ENCODE measurements around the gene RALGPS2.

The RALGPS2 gene

DNA sequence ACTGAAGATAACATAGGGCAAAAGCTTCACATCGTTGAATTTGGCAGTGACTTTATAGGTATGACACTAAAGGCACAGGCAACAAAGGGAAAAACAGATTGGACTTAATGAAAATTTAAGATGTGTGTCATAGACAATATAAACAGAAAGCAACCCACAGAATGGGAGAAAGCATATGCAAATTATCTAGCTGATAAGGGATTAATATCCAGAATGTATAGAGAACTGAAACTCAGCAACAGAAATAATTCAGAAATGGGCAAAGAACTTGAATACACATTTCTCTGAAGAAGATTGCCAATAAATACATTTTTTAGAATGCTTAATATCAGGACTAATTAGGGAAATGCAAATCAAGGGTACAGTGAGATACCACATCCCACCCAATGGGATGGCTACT, 201.0 kb downstream of the RALGPS2 start:
- DNase-seq, result no peak

DNA sequence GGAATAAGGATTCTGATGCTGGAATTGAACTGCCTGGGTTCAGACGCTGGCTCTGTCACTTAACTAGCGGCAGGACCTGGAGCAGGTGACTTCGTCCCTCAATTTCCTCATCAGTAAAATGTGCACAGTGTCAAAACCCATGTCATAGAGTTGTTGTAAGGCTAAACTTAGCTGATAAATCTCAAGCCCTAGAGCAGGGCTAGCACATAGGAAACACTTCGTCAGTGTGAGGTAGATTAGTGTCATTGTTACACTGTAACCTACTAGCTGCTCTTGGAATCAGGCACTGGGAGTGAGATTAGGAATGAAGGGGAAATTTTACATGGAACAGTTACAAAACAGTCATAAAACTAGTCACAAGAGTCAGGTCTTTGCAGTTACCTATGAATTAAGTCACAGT, 202.0 kb downstream of the RALGPS2 start:
- no peak for DNase-seq

DNA sequence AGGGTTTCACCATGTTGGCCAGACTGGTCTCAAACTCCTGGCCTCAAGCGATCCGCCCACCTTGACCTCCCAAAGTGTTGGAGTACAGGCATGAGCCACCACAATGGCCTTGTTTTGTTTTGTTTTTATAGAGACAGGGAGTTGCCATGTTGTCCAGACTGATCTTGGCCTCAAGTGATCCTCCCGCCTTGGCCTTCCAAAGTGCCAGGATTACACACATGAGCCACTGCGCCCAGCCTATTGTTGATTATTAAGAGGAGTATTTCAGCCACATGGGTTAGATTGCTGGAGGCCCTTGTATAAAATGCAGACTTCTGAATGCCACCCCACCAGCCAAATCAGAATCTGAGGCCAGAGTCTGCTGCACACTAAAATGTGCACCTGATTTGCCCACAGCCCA, 203.0 kb downstream of the RALGPS2 start:
- DNase-seq, result no peak

DNA sequence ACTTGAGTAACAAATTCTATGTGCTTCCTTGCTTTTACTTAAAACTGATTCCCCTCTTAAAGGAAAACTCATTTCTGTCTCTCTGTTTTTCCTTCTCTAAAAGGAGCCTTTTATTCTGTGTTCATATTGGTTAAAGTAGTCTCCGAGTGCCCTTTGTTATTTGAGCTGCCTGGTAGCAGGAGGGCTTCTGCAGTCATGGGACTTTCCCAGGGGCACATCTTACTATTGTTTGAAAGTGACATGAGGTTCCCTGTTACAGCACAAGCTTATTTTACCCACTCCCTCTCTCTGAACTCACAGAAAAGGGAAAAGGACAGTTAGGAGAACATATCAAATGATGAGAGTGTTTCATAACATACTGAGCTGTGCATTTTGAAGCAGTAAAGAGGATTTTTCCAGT, 203.9 kb downstream of the RALGPS2 start:
- DNase-seq, result no peak

DNA sequence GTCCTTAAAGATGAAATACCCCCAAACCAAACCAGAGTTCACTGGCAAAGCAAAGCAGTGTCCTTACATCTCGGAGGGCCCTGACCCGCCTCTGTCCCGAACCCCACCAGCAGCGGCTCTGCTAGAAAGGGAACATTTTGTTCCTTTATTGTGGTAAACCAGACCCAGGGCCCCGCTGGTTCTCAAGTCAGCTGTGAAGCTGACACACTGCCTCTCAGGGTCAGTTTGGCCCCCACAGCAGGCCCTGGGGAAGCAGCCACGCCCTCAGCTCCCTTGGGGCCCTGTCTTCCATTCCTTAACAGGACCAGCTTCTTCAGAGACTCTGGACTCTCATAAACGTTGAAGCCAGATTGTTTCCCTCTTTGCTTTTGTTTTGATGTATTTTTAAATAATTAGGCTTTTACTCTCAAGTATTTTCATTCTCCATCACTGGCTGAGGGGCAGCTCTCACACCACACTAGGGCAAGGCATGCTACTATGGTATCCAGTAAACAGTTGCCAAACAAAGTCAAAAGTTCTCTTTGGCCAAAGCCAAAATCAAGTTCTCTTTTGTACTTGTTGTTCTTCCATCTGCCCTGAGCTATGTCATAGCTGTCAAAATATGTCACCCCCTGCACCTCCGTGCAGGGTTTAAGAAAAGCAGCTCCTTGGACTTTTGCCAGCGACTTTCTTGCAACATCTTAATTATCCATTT, 207.0 kb downstream of the RALGPS2 start:
- no peak for DNase-seq

DNA sequence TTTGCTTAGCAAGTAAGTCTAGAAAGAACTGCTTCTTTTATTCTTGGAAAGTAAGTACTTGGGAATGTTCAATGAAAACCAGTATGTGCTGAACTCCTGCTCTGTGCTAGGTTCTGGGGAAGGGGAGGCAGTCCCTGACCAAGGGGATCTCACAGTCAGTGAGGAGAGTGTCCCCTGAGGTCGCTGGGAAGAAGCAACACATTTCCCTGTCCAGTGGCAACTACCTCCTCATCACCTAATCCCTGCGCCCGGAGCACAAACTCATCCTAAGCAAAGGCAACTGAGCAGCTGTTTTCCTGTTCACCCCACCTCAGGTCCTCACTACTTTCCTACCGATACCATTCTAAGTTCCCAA, 207.5 kb downstream of the RALGPS2 start:
- no peak for DNase-seq

DNA sequence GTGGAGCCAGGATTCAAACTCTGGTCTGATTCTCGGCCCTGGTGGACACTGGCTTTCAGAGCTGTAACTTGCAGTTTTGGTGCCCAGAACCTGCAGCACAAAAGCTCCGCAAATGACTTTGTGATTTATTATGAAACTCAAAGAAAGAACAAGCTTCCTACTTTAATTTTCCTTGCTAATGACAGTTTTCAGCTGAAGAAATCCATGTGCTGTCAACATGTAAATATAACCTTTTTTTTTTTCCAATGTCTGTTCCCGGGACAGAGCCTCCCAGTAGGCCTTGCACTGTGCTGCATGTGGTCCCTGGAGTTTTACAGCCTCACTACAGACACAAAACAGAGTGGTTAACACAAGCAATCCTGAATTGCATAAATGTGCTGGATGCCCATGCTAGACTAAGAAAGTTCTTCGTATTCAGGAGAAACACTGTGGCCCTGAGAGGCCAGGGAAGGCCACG, 208.1 kb downstream of the RALGPS2 start:
- DNase-seq, result no peak

DNA sequence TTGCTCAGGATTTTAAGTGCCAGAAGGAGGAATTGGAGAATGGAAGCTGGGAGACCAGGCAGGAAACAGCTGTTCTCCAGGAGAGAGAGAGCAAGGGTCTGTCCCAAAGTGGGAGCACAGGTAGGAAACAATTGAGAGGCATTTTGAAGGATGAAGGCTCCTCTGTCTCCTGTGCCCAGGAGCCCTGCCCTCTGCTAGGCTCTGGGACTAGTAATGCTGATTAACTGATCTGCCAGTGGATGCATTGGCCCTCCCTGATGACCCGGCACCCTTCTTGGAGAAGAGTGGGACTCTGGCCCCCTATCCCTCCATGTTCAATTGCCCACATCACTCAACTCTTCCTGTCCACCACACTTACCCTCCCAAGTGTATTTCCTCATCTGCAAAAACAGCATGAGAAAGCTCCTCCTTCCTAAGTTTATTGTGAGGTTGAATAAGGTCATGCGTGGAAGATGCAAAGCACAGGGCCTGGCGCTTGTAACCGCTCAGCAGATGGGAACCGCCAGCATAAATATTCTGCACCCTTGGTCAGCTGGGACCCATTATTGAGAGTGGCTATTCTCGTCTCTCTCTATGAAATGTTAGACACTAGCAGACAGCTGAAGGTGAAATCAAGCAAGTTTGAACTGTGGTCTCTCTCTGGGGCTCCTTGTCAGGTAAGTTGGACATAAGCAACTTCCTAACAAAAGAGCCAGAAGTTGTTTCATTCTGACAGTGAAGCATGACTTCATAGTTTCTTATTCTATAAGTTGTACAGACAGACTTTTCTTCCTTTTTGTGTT, 208.9 kb downstream of the RALGPS2 start:
- DNase-seq, result no peak

DNA sequence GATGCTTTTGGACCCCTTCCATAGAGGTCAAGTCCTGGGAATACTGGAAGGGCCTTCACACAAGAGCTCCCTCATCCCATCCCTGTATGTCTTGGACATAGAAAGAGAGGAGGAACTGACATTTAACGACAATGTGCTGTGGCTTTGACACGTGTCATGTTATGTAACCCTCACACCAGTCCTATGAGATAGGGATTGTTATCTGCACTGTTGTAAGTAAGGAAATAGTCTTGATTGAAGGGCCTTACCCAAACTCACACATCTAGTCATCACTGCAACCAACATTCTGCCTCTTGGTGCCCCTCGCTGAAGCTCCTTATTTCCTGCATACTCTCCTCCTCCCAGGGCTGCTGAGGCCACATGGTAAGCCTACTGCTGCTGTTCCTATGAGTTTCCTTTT, 209.5 kb downstream of the RALGPS2 start:
- no peak for DNase-seq

DNA sequence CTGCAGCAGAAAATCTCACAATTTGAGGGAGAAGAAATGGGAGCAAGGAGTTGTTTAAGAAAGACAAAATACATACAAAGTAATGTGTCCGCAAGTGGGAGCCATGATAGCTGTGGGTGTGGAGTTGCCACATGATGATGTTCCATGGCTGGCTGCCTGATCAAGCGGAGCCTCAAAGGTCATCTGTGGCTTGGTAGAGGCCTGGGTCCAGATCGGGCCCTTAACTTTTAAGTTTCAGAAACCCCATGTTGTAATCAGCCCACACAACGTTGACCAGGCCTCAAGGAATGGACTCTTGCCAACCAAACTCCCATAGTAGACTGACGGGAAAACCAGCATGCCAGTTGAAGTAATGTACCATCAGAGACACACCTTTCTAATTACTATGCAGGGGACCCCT, 210.6 kb downstream of the RALGPS2 start:
- DNase-seq, result no peak

DNA sequence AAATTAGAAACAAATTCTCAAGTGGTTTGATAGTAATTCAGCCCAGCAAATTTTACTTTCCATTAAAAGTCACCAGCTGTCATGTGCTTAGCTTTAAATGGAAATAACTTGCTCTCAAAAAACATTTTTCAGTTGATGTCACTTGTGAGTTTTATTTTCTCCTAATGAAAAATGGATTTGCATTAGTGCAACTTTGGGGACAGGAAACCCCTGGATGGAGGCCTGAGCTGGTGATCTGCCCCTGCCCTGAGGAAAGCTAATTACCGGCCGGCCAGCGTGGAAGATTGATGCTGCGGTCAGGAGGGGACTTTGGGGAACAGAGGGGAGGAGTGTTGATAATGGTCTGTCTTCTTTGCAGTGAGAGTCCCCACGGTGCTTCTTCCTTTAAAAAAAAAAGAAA, 212.7 kb downstream of the RALGPS2 start:
- DNase-seq, result no peak

DNA sequence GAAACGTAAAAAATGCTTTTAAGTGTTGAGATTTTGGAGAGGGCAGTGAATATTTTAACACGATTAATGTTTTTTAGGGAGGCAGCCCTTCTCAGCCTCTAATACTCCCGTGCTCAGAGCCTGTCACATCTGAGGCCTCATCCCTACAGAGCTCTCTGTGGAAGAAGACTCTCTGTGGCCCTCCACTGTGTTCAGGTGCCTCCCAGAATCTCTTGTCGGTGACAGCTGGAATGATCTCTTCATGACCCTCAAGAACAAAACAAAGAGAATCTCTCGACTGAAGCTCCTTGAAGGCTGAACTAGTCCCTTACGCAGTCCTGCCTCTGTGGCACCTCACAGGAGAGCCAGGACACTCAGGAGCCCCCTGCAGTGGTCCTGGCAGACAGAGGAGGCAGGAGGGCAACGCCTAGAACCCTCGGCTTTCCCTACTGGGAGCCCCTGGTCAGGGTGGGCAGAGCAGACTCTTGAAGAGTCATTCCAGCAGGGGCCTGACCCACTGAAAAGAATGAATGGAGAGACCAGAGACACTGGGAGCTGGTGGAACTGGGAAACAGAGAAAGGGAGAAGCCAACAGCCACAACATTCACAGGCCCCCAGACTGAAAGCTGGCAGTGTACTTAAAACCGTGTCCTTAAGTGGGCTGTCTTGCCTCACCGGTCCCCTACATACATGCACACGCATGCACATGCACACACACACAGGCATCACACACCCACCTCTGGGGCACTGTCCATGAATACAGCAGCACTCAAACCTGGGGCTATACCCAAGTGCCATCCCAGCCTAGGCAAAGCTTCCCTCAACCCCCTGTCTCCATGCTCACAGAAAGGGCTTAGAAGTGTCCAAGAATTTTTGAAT, 213.3 kb downstream of the RALGPS2 start:
- no peak for DNase-seq

DNA sequence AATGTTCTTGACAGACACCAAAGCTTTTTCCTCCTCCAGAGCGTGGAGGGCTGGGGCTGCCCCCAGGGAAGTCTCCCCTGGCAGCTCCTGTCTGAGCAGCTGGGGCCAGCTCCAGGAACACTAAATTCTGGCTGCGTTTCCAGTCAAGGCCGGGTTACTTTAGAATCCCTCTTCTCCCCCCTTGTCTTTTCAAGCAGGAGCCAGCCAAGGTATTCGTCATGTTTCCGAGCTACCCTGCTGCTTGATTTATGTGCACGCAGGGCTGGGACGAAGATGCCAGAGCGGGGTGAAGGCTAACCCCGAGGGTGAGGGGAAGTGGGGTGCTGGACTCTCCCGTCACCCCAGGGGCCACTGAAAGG, 213.9 kb downstream of the RALGPS2 start:
- DNase-seq, result no peak

DNA sequence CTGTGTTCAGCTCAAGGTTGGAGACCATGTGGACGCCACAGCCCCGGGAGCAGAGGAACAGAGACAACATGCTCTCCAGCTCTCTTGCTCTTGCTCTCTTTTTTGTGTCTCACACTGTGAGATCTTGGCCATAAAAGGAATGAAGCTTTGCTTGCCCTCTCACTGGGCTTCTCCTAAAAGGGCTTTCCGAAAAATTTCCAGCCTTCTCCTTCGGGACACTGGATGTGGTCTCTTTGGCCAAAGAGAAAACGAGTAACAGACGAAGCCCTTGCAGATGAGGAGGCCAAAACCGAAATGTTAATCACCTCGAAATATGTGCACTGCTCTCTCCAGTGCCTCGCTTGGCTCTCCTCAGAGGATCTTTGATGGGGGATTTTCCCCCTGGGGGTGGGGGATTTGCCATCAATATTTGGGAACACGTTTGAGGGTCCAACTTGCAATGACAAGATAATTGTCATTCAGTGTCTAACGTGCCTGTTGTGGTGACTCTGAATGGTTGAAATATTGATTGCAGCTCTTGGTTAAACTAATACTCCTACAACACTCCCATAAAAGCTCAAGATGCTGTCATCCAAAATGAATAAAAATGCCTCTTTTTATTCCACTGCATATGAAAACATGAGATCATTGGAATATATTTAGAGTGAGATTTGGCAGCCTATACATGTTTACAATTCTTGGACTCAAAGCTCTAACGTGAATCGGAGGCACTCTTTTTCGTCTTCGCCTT, 214.5 kb downstream of the RALGPS2 start:
- no peak for DNase-seq

DNA sequence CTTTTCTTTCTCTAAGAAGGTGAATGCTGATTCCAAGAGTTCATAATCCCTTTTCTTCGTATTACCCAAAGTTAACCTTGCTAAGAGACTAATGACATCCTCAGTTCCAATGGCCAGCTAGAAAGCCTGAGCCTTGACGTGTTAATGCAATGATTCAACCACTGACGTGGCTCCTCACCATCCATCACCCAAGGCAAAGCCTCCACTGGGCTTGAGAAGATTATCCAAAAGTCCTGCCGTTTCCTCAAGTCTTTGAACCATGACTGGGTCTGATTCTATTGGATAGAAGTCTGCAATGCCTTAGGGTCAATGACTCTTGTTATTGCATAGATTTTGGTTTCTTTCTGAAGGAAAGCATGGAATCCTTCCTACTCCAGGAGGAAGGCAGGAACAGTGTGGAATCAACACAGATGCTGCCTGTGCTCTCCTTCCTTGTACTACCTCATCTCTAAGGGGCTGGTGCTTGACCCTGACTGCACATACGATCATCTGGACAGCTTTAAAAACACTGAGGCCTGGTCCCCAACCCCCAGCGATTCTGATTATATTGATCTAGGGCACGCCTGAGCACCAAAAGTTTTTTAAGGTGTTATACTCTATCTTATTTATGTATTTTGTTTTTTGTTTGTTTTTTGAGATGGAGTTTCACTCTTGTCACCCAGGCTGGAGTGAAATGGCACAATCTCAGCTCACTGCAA, 215.2 kb downstream of the RALGPS2 start:
- no peak for DNase-seq

DNA sequence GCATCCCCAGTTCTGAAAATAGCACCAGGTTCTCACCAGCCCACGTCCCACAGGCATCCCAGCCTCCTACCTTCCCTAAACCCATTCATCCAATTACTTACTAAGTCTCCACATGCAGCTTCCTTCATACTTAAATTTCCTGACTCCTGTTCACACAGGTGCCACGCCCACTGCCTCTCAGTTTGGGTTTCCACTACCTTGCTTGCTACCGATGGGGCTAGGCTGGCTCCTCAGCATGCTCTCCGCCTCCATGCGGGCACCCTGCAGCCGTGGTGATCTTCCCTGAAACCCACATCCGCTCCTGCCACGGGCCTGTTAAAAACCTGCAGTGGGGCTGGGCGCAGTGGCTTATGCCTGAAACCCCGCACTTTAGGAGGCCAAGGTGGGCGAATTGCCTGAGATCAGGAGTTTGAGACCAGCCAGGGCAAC, 216.2 kb downstream of the RALGPS2 start:
- DNase-seq, result no peak

DNA sequence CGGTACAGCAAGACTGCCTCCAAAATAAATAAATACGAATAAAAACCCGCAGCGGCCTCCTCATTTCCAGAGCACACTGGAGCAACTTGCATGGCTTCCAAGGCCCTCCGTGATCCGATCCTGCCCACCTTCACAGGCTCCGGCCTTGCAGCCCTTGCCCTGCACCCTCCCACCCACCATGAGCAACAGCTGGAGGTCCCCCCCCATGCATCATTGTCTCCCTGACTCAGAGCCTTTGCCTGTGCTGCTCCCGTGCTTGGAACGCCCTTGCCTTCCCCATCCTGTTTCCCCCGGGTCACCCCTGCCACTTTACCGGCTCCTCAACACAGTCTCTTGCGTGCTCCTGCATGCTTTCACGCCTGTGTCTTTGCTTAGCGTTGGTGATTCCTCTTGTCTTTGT, 216.8 kb downstream of the RALGPS2 start:
- no peak for DNase-seq

DNA sequence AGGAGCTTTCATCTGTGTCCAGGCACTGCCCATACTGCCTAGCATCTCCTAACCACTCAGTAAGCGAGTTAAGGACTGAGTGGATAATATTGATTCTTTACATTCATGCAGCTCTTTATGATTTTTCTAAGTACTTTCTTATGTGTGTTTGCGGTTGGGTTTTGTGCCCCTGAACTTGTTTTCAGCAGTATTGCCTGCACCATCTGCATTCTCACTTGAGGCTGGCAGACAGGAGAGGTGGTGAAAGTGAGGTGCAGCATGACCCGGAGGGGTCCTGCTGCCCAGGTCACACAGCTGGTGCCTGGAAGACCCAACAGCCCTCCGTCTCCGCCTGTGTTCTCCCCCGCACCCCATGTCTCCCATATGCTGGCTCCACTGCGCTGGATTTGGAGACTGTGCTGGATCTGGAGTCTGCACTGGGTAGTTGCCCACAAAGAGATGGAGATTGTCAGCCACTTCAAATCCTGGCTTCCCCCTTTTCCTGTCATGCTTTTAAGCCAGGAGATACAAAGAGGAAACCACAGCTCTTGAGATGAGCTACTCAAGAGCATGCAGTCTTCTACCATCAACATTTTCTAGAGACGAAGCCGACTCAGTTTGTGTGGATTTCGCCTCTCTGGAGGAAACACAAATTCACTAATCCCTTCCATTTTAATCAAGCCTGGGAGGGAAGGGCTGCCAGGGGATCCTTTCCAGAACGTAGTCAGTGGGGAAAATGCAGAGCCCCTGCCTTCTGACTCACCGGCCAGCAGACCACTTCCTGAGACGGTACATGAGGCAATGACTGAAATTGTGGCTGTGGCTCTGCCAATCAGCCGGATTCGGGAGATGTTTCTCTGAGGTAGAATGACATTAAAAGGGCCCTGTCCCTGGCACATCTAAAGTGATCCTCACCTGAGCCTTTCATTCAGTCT, 217.5 kb downstream of the RALGPS2 start:
- no peak for DNase-seq

DNA sequence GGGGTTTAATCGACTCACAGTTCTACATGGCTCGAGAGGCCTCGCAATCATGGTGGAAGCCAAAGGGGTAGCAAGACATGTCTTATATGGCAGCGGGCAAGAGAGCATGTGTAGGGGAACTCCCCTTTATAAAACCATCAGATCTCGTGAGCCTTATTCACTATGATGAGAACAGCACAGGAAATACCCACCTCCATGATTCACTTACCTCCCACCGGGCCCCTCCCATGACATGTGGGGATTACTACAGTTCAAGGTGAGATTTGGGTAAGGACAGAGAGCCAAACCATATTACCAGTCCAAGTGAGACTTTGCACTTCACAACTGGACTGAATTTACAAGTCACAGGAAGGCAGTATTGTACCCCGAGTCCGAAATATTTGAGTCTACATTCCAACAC, 219.7 kb downstream of the RALGPS2 start:
- DNase-seq, result no peak

DNA sequence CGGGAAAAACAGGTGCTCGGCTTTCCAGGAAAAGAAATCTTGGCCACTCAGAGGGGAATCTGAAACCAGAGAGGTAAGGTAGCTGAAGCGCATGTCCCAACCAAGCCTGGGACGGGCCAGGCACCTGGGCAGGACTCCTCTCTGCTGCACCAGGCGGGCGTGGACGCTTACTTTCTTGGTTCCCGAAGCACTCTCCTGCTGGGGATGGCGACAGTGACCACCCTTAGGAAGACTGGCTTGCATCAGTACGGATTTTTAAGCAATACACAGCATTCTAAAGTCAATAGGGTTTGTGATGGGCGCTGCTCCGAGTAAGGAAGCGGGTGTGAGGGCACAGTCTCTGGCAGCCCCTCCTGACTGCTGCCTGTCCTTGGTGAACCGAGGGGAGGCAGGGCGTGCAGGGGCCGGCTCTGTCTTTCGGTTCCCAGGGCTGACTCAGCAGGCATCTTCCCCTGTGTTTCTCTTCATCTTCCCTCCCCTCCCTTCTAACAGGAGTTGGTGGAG, 220.8 kb downstream of the RALGPS2 start:
- DNase-seq, result no peak

DNA sequence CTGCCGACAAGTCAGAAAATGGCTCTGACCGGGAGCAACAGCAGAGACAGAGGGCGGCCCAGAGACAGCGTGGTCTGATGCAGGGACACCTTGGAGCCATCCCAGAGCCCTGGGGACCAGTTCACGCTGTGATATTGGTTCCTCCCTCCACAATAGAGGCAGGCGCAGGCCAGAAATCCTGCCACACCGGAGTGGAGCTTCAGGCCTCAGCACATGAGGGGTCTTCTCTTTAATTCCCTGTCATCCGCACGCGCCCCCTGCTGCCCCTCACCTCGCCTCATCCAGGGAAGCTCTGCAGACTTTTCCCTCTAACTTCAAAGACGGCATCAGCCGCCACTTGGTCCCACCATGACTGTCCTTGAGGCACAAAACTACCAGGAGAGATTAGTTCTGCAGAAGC, 221.4 kb downstream of the RALGPS2 start:
- DNase-seq, result no peak
